ENCODE data around the gene DTX1.

Gene DTX1

DNA sequence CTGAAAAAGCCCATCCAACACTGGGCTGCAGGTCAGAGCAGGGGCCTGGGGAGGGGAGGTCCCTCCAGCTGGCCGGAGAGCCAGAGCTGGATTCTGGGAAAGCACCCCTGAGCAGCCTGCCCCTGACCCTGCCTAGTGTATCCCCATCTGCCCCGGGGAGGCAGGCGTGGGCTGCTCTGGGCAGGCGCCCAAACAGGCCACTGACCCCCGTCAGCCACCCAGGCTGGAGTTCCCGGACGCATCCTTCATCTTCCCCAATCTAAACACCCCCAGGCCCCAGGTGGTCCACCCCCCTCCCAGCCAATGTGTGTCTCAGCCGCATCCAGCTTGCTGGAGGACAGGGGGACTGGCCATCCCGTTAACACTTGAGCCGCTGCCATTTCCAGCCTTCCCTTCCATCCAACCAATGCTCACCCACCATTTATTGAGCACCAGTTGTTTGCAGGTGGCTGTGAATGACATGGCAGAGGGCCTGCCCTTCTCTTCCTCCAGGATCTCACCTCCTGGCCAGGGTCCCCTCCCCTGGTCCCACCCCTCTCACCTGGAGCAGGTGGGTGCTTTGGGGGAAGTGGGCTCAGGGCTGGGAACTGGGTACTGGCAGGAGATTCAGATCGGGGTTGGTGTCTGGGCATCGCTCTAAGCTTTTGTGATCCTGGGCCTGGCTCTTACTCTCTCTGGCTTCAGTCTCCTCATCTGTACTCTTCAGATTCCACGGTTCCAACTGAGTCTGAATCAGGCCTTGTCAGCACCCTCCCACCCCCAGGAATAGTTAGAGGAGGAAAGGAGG, 743 bp upstream of the DTX1 start:
- DNase-seq = no peak

DNA sequence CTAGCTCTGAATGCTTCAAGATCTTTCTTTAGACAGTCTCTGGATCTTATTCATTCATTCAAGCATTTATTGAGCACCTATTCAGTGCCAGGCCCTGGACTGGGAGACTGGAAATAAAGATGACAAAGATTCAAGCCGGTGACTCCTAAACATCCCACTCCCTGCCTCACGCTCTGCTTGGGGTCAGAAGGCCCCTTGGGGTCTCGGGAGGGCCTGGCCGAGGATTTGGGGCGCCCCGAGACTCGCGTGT, 224 bp upstream of the DTX1 start:
- no peak for DNase-seq

DNA sequence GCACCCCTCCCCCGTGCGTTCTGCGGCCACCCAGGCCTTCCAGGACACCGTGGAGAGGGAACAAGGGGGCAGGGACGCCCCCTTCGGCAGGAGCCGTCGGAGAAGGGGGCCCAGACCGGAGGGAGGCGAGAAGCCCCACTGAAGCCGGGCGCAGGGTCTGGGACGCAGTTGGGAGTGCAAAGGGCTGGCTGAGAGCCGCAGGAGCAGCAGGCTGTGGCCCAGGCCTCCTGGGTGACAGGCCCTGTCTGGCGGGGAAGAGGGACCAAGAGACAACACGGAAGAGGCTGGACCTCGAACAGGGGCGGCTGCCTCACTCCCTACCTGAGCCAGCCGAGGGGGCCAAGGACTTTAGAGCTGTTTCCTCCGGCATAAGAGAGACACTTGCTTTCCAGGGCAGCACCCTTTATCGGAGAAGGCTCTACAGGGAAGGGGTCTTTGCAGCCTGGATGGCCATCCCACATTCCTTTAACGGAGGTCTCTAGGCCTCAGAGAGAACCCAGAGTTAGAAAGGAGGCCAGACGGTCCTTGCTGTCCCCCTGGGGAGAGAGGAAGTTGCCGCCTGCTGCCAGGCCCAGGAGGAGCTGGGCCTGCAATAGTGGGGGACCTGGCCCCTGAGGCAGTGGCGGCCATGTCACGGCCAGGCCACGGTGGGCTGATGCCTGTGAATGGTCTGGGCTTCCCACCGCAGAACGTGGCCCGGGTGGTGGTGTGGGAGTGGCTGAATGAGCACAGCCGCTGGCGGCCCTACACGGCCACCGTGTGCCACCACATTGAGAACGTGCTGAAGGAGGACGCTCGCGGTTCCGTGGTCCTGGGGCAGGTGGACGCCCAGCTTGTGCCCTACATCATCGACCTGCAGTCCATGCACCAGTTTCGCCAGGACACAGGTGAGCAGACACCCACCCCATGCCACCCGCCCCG, 1.3 kb downstream of the DTX1 start:
- no peak for DNase-seq

DNA sequence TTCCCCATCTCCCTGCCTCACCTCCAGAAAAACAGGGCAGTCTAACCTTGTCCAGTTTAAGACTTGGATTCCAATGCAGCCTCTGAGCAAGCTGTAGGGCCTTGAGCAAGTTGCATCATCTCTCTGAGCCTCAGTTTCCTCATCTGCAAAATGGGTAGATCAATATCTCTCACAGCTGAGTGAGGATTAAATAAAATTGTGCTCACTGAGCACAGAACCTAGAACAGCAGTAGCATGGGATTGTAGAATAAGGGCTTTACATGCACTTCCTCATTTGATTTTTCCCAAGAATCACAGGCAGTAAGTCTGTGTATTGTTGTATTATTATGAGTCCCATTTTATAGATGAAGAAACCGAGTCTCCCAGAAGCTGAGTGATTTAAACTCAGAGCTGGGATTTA, 2.0 kb downstream of the DTX1 start:
- DNase-seq = no peak

DNA sequence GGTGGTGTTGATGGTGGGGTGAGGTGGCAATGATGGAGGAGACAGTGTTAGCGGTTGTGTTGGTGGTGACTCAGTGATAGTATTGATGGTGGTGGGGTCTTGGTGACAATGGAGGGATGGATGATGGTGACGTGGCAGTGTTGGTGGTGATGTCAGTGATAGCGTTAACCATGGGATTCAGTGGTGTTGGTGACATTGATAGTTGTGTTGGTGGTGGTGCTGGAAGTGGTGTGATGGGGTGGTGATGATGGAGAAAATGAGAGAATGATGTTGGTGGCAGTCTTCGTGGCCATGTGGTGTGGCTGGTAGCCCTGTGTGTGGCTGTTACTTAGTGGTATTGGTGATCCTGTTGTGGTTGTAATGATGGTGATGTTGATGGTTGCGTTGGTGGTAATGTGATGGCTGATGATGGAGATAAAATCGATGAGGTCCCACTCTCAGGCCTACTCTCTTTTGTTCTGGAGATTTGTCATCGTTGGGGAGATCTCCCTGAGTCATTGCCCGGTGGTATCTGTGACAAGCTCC, 2.6 kb downstream of the DTX1 start:
- no peak for DNase-seq

DNA sequence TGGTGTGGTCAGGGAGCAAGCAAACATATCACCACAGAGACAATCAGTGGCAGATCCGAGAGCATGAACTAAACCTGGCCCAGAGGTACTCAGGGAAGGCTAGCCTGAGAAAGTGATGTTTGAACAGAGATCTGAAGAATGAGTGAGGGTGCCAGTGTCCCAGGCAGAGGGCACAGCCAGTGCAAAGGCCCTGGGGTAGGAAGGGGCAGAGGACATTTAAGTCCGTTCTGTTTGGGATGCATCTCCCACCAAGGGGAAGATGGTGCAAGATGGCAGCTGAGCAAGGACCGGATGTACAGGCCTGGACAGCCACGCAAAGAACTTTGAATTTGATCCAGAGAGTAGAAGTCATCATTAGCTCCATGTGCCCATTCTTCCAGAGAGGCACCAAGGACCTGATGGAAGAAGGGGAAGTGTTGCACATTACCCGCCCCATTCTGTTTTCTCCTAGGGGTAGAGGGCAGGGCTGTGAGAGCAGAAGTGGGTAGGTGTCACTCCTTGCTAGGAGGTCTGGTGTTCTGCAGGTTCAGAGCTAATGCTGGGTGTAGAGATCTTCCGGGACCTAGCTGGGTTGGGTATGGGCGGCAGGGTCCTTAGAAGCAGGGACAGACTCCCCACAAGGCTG, 3.9 kb downstream of the DTX1 start:
- no peak for DNase-seq

DNA sequence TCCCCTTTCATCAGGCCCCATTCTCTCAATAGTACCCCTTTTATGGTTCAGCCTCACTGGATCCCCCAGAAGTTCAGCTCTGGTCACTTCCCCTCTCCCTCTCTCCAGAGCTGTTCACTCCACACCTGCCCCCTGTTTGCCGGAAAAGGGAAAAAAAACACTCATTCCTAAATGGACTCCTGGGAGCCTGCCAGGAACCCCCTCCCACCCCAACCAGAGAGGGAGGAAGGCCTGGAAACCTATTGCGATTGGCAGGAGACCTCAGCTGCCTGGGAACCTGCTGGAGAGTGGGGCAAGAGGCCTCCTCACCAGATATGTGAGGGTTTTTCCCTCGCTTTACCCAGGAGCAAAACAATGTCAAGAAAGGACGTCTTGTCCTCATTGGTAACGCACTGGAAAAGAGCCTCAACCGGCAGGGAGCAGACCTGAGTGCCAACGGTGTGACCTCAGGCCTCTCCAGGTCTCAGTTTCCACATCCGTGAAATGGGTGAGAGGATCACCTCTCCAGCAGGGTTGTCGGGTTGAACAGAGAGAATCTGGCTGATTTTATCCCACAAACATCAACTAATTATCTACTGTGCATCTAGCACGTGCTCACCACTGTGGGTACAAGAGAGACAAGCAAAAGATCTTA, 4.6 kb downstream of the DTX1 start:
- DNase-seq = no peak

DNA sequence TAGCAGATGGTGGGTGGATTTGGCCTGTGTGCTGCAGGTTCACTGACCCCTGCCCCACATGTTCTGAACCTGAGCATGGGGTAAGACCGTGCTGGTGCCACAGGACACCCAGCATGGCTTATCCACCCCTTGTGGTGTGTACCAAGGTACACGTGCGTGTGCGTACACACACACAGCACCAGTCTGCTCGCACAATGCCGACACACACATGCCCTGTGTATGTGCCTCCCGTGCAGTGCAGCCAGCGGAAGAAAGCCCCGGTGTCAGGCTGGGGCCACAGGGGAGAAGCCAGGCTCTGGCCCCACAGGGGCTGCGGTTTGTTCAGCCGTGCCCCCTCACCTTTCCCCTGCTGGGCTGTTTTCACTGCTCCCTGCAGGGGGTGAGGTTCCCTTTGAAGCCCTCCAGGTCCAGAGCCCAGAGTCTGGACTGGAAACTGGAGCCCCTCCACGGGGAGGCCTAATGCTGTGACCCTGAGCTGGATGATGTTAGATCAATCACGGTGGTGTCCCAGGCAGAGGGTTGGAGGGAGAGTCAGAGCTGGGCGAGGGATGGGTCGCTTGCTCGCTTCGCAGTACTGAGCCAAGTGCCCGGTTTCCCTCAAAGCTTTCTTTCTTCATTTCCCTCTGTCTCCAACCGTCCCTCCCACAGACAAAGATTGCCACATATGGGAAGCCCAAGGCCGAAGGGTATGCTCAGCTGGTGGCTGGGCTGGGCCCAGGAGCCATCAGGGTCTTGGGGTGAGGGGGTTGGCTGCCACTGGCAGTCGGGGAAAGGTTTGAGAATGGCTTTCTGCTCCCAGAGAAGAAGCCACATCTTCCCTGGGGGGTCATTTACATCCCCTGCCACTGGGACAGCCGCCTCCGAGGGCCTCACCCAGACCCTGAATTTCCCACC, 6.2 kb downstream of the DTX1 start:
- DNase-seq = no peak

DNA sequence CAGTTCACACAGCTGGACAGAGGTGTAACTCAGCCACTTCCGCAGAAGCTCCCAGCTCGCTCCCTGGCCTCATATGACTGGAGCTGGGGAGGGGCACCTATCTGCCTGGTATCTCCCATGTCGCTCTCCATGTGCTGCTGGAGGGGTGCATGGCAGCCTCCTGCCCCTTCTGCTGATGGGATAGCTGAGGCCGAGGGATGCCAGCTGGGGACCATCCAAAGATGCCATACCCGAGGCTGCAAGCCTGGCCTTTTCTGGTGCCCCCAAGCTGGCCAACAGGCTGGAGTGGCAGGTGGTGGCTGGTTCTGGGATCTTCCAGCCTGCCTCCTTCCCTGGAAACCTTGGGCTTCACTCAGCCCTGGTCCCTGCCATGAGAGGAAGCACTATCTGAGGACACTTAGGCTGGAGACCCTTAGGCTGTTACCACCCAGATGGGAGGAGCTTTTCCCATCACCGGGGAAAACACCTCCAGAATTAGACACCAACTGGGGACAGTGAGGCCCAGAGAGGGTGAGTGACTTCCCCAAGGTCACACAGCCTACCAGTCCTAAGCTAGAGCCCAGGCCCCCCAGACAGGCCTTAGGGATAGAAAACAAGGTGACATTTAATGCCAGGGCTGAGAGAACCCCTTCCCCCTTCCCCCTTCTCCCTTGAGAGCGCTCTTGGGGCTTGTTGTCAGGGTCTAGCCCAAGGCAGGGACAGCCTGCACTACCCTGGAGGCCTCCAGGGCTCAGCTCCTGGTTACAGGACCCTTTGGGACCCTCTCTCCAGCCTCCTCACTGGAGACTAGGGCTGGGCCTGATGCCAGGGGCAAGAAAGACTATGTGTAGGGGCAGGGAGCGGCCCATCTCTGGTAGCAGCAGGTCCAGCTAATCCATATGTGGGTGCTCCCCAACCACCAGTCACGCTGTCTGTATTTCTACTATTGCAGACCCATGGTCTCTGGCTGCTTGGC, 7.1 kb downstream of the DTX1 start:
- no peak for DNase-seq

DNA sequence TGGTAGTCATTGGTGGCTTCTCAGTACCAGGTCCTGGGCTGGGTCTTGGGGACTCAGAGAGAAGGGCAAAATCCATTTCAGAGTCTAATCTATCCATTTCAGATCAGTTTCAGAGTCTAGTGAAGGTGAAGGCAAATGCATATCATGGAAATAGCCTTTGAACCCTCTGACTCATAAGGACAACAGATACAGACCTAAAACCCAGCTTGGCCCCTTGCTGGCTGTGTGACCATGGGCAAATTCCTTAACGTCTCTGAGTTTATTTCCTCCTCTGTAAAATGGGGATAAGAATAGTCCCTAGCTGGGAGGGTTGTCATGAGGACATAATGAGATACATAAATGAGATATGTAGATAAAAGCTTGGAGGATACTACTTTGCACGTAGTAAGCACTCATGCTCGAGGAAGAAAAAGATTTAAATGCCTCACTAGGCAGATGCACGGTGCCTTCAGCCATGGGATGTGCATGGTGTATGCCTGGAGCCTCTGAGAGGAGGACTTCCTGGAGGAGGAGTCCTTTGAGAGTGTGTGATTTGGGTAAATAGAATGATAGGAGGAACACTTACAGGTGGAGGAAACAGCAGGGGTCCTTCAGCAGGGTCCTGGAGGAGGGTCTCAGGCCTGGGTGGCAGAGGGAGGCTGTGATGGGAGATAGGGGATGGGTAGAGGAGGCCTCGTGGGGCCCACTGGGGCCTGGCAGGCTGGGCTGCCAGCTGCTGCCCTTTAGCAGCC, 8.0 kb downstream of the DTX1 start:
- DNase-seq = no peak

DNA sequence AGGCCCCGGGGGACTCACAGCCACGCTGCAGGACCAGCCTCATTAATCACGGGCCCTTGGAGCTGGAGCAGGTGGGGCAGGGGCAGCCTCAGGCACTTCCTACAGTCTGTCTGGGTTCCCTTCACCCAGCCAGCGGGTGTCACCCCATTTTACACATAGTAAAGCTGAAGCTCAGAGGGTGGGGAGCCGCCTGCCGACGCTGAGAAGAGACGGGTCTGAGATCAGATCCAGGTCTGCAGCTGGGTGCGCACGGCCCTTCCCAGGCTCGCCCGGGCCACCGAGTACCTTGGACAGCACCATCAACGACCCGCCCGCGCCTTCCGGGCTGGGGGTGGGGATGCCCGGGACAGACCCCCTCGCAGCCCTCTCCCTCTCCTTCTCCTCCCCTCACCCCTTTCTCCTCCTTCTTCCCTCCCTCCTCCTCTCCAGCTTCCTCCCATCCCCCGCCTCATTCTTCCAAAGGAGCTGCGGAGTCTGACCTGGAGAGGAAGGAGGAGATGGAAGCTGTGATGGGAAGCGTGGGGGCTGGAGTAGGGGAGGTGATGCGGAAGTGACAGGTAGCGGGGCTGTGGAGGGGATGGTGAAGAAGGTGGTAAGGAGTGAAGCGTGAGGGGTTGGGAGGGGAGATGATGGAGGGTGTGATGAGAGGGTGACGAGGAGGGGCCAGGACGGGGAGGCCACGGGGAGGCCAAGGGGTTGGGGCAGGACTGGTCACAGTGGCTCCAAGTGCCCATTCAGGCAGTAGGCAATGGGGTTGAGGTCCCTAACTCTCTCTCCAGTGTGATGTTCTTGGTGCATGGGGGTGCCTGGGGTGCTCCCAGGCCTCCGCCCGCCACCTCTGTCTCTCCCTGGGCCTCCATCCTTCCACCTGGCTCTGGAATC, 8.8 kb downstream of the DTX1 start:
- DNase-seq = no peak

DNA sequence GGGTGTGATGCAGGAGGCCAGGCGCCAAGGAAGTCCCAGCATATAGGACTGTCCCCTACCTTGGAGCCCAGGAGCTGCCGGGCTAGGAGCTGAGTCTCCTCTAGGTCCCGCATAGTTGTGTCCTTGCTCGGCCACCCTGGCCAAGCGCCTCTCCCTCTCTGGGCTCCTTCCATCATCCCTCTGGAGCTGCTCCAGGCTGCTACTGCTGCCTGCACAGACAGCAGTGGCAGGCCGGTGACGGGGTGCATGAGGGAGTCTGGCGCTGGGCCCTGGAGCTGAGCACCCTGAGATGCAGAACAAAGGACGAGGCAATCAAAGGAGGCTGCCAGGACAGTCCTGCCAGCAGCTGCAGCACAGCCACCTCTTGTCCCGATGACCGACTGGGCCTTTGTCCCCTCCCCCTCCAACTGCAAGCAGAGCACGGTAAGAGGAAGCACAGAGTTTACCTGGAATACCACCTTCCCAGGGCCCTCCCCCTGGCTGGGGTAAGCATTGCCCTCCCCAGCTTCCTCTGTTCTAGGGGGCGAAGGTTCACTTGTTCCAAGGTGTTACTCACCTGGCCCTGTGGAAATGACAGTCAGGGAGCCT, 10.4 kb downstream of the DTX1 start:
- no peak for DNase-seq

DNA sequence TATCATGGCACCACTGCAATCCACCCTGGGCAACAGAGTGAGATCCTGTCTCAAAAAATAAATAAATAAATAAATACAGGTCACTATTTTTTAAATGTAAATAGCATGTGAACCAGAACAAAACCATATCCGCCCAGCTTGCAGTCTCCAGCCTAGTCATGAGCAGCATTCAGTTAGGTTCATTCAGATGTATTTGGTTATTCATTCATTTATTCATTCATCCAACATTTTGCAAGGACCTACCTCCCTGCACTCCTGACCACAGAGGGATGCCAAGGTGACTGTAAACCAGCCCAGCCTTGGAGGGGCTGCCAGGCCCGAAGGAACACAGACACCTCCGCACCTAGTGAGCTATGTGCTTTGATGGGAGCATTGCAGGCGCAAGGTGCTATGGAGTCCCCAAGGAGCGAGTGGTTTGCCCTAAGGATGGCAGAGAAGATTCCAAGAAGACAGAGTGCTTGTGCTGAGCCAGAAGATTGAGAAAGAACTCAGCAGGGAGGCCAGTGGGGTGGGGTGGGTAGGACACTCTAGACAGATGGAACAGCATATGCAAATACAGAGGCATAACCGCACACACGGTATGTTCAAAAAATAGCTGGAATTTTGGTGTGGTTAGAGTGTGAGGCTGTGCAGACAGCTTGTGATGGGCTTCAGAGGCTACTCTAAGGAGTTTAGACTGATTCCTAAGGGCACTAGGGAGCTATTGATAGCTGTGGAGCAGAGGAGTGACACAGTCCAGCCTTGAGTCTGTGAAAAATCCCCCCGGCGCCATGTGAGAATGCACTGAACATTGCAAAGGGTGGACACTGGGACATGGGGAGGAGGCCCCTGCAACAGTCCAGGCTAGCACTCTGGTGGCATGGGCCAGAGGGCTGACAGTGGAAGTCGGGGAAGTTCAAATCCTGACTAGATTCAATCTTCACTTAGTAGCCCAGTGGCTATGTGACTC, 11.7 kb downstream of the DTX1 start:
- DNase-seq = no peak

DNA sequence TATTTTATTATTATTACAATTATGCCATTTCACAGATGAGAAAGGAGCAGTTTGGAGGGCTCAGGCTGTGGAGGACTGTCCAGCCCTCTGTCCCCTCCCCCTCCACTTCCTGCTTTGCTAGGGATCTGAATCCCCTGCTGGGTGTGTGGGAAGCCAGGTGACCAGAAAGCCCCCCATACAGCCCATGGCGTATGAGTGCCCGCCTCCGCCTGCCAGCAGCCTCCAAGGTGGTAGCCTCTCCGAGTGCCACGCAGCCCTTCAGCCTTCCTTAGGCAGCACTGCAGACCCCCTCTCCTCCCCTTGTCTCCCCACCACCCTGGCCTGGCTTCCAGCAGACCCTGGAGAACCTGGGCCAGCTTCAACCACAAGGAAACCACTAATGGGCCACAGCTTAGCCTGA, 12.6 kb downstream of the DTX1 start:
- DNase-seq = no peak

DNA sequence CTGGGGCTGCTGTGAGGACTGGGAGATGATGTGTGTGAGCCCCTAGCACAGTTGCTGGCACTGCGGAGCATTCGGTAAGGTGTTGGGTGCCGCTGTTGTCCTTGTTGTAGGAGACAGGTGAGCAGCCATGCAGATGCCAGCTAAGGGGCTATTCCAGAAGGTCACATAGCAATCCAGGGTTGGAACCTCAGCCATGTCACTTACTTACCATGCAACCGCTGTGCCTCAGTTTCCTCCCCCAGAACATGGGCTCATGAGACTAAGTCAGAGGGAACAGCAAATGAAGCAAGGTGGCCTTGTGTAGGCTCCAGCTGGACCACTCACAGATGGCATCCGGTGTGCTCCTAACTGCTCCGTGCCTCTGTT, 13.2 kb downstream of the DTX1 start:
- DNase-seq = no peak

DNA sequence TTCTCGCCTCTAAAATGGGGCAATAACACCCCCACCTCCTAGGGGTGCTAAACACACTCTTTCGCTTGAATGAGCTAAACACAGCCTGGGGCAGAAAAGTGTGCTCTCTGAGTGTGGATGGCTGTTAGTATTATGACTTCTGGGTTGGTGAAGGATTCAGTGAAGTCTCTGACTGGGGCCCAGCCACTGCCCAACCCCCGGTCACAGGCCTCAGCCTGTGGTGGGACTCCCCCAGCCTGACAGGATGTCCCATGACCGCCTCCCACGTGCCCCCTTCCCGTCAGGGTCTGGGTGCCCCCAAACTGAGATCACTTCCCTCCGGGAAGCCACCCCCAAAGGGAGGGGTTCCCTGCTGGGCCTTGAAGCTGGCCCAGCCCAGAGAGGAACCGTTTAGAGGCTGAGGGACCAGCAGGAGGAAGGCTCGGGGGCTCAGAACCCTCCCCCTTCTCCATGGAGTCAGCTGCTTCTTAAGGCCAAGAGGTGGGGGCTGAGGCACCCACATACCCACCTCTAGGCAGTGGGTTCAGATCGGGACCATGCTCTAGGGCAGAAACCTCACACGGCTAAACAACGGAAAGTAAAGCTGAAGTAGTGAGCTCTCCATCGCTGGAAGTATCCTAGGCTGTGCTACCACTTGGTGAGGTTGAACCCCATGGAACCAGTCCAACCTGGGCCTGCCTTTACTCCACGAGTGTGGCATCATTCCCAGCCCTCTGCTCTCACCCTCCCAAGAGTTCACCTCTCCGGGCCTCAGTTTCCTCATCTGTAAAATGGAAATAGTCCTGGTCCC, 13.8 kb downstream of the DTX1 start:
- no peak for DNase-seq

Measured in HCEC 1CT (cell line).